Neural cell (in vitro differentiated cells): ENCODE measurements around the gene PYGB. TPM values are rescaled to one million over a fixed set of nuclear protein-coding genes. Genes with fewer than 3 reads are reported as not detected.

Experiments used
- H2AFZ ChIP-seq: fragments of 200-600, 300-800 bp; sonication (generic), shearing (Covaris generic); 2 replicates; pipeline ENCODE4 v1.6.0; 2014; ENCODE audit warnings: low read depth, mild to moderate bottlenecking, antibody characterized with exemption, low read length, moderate library complexity
- H3F3A ChIP-seq: fragments of 200-600 bp; shearing (Covaris generic); 2 replicates; pipeline ENCODE4 v1.6.1; 2016; ENCODE audit warnings: mild to moderate bottlenecking, moderate library complexity, mixed read lengths, antibody characterized with exemption, low read length; ENCODE audit not compliant: insufficient read depth, poor library complexity, severe bottlenecking
- H3K27ac ChIP-seq: fragments of 200-600, 300-800 bp; sonication (generic), shearing (Covaris generic); 2 replicates; pipeline ENCODE4 v1.5.1; 2014; ENCODE audit warnings: mild to moderate bottlenecking, low read length, moderate library complexity
- H3K27me3 ChIP-seq: fragments of 300-800, 200-600 bp; sonication (generic), shearing (Covaris generic); 2 replicates; pipeline ENCODE4 v1.6.0; 2014; ENCODE audit warnings: mild to moderate bottlenecking, low read depth, low read length, moderate library complexity; ENCODE audit not compliant: insufficient read depth
- H3K36me3 ChIP-seq: fragments of 300-800, 200-600 bp; sonication (generic), shearing (Covaris generic); 2 replicates; pipeline ENCODE4 v1.5.1; 2014; ENCODE audit warnings: mild to moderate bottlenecking, antibody characterized with exemption, low read length, moderate library complexity; ENCODE audit not compliant: insufficient read depth
- H3K4me2 ChIP-seq: fragments of 300-800, 200-600 bp; sonication (generic), shearing (Covaris generic); 2 replicates; pipeline ENCODE4 v1.6.0; 2014; ENCODE audit warnings: mild to moderate bottlenecking, low read length
- H3K4me3 ChIP-seq: fragments of 300-800, 200-600 bp; sonication (generic), shearing (Covaris generic); 2 replicates; pipeline ENCODE4 v1.5.1; 2014; ENCODE audit warnings: mild to moderate bottlenecking, low read length, moderate library complexity
- H3K79me2 ChIP-seq: fragments of 200-600 bp; shearing (Covaris generic); replicated peaks from 2 replicates; pipeline ENCODE4 v1.6.0; 2014; ENCODE audit warnings: mild to moderate bottlenecking, low read length, moderate library complexity; ENCODE audit not compliant: insufficient read depth
- H3K9ac ChIP-seq: fragments of 300-800, 200-600 bp; sonication (generic), shearing (Covaris generic); 2 replicates; pipeline ENCODE4 v1.6.1; 2016; ENCODE audit warnings: mild to moderate bottlenecking, low read length, mixed read lengths
- H3K9me2 ChIP-seq: fragments of 200-600 bp; shearing (Covaris generic); 2 replicates; pipeline ENCODE4 v1.6.1; 2016; ENCODE audit warnings: mild to moderate bottlenecking, low read length, mixed read lengths; ENCODE audit not compliant: insufficient read depth
- H3K9me3 ChIP-seq: fragments of 200-600, 300-800 bp; sonication (generic), shearing (Covaris generic); 2 replicates; pipeline ENCODE4 v1.6.1; 2016; ENCODE audit warnings: mild to moderate bottlenecking, mixed run types, low read length, moderate library complexity, mixed read lengths
- H4K20me1 ChIP-seq: fragments of 200-600 bp; shearing (Covaris generic); 2 replicates; pipeline ENCODE4 v1.6.1; 2016; ENCODE audit warnings: mild to moderate bottlenecking, mixed run types; ENCODE audit not compliant: insufficient read depth
- EP300 ChIP-seq: fragments of 450-650 bp; conservative IDR thresholded peaks from 2 replicates; pipeline ENCODE4 v1.6.1; 2014; ENCODE audit warnings: antibody characterized with exemption, mild to moderate bottlenecking, moderate library complexity; ENCODE audit not compliant: poor library complexity, severe bottlenecking
- EZH2 ChIP-seq: fragments of 200-600, 300-800 bp; shearing (Covaris generic), sonication (generic); IDR thresholded peaks from 2 replicates; pipeline ENCODE4 v1.6.1; 2014; ENCODE audit warnings: antibody characterized with exemption, low read length, borderline replicate concordance, mild to moderate bottlenecking; ENCODE audit not compliant: insufficient read depth, poor library complexity, severe bottlenecking
- MXI1 ChIP-seq: fragments of 450-650 bp; conservative IDR thresholded peaks from 2 replicates; pipeline ENCODE4 v1.6.1; 2014; ENCODE audit warnings: antibody characterized with exemption, mild to moderate bottlenecking; ENCODE audit not compliant: poor library complexity, severe bottlenecking
- POLR2AphosphoS5 ChIP-seq: IDR thresholded peaks from 2 replicates; pipeline ENCODE4 v1.6.1; 2012
- RAD21 ChIP-seq: fragments of 450-650 bp; conservative IDR thresholded peaks from 2 replicates; pipeline ENCODE4 v1.6.1; 2014; ENCODE audit warnings: antibody characterized with exemption, mild to moderate bottlenecking, moderate library complexity
- REST ChIP-seq: IDR thresholded peaks from 2 replicates; pipeline ENCODE4 v1.6.1; 2012; ENCODE audit warnings: borderline replicate concordance
- SMC3 ChIP-seq: fragments of 450-650 bp; conservative IDR thresholded peaks from 2 replicates; pipeline ENCODE4 v1.6.1; 2014; ENCODE audit warnings: antibody characterized with exemption, mild to moderate bottlenecking, moderate library complexity; ENCODE audit not compliant: poor library complexity
- TAF1 ChIP-seq: IDR thresholded peaks from 2 replicates; pipeline ENCODE4 v1.6.1; 2012; ENCODE audit warnings: low read depth
- polyA plus RNA-seq: library from polyadenylated mRNA; depleted of rRNA; stranded (reverse); fragments of >200 nt; gene quantifications from 2 replicates; pipeline ENCODE4 v1.2.3, GENCODE V29; 2014
- TF ChIP-seq, protein P1 (sequence below): fragments of 450-650 bp; IDR thresholded peaks from 2 replicates; pipeline ENCODE4 v1.5.1; 2014; ENCODE audit warnings: antibody characterized with exemption, mild to moderate bottlenecking, moderate library complexity; ENCODE audit not compliant: poor library complexity, severe bottlenecking

Gene PYGB
- polyA plus RNA-seq, 1 donor from 2014 or later, result 70.5 TPM

DNA sequence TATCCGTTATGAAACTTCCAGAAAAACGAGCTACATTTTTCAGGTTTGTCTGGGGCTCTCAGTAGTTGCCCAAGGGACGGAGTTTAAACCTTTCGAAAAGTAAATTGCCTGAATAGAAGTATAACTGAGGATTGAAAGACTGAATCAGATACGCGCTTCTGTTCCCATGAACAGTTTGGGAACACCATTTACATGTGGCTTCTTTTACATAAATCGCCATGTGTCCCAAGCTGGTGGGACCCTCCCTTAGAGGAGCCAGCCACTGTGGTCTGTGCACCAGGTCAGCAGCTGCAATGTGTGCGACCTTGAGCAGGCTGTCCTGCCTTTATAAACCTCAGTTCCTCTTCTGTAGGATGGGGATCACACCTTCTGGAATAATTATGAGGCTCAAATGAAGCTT lies 41.3 kb upstream of the PYGB start:
- no peak for TF ChIP-seq POLR2AphosphoS5
- TF ChIP-seq EZH2, result no peak
- no peak for TF ChIP-seq TAF1
- TF ChIP-seq, protein P1, sequence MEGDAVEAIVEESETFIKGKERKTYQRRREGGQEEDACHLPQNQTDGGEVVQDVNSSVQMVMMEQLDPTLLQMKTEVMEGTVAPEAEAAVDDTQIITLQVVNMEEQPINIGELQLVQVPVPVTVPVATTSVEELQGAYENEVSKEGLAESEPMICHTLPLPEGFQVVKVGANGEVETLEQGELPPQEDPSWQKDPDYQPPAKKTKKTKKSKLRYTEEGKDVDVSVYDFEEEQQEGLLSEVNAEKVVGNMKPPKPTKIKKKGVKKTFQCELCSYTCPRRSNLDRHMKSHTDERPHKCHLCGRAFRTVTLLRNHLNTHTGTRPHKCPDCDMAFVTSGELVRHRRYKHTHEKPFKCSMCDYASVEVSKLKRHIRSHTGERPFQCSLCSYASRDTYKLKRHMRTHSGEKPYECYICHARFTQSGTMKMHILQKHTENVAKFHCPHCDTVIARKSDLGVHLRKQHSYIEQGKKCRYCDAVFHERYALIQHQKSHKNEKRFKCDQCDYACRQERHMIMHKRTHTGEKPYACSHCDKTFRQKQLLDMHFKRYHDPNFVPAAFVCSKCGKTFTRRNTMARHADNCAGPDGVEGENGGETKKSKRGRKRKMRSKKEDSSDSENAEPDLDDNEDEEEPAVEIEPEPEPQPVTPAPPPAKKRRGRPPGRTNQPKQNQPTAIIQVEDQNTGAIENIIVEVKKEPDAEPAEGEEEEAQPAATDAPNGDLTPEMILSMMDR, result no peak
- no peak for TF ChIP-seq REST
- TF ChIP-seq MXI1, result no peak
- TF ChIP-seq SMC3, result no peak
- TF ChIP-seq RAD21, result no peak
- no peak for TF ChIP-seq EP300
- no peak overlapping the region for H3K9ac ChIP-seq
- H3K27ac ChIP-seq, result no peak overlapping the region
- H4K20me1 ChIP-seq, result no peaks in the 10 kb centered on the region
- no peaks in the 10 kb centered on the region for H3F3A ChIP-seq
- peaks cover 4% of the 10 kb centered on the region for H3K79me2 ChIP-seq
- no peaks in the 10 kb centered on the region for H3K9me2 ChIP-seq
- H2AFZ ChIP-seq, result no peak overlapping the region
- H3K4me2 ChIP-seq, result no peak overlapping the region
- H3K9me3 ChIP-seq, result no peaks in the 10 kb centered on the region
- no peaks in the 10 kb centered on the region for H3K36me3 ChIP-seq
- H3K4me3 ChIP-seq, result no peak overlapping the region
- H3K27me3 ChIP-seq, result no peaks in the 10 kb centered on the region

DNA sequence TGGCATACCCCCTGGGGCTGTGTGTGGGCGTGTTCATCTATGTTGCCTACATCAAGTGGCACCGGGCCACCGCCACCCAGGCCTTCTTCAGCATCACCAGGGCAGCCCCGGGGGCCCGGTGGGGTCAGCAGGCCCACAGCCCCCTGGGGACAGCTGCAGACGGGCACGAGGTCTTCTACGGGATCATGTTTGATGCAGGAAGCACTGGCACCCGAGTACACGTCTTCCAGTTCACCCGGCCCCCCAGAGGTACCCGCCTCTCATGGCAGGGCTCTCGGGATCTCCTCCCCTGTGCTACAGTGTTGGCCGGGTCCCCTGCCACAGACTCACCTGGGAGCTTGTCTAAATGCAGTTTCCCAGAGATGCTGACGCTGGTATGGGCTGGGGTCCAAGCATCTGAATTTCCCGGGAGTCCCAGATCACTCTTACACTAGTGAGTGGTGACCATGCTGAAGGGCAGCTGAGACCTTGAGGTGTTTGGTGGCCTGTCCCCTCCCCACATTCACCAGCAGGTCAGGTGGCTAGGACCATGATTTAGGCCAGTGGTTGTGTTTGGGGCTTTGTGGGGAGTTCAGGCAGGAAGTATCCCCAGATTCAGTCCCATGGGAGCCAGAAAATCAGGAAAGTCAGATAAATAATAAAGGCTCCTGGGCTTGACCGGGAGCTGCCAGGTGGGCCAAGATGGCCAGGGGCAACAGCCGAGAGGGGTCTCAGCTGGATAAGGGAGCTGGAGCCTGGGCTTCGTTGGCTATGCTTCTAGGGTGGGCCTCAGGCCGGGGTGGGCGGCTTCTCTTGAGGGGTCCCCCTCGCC lies 40.5 kb upstream of the PYGB start:
- TF ChIP-seq TAF1 (no peak), REST (no peak), EZH2 (no peak), POLR2AphosphoS5 (no peak), SMC3 (no peak), MXI1 (no peak), EP300 (no peak), RAD21 (no peak)
- TF ChIP-seq, protein P1, result no peak

More for the DNA sequence above, 40.5 kb upstream of the PYGB start:
- Histone ChIP-seq H3K27ac (no peak overlapping the region), H3K9ac (no peak overlapping the region), H3K9me3 (no peaks in the 10 kb centered on the region), H3K4me3 (no peak overlapping the region), H3F3A (no peaks in the 10 kb centered on the region), H3K4me2 (no peak overlapping the region), H3K36me3 (no peaks in the 10 kb centered on the region), H3K9me2 (no peaks in the 10 kb centered on the region), H2AFZ (no peak overlapping the region), H3K79me2 (no peaks in the 10 kb centered on the region), H4K20me1 (no peaks in the 10 kb centered on the region), H3K27me3 (no peaks in the 10 kb centered on the region)
